Epithelial cell of umbilical artery (primary cell): Measurements from ENCODE around the gene ZNF140. TPM values are rescaled to one million over a fixed set of nuclear protein-coding genes. Genes with fewer than 3 reads are reported as not detected.

Experiments
- total RNA-seq: library from RNA; depleted of rRNA; stranded (reverse); fragments of >200 nt; gene quantifications from 2 replicates; pipeline ENCODE4 v1.2.3, GENCODE V29; 2014

The ZNF140 gene
- 18.8 and 20.8 TPM in 2 replicates for total RNA-seq

GRCh38 chr12:133080368-133081158, at the start of gene ZNF140:
Gene ZNF140 (plus strand): TSS chr12:133080923. CDS start chr12:133081321, 398 bp downstream.

GRCh38 chr12:133037207-133038005, 43.3 kb upstream of the ZNF140 start, which contains the start of gene ZNF84:
Gene ZNF84 (plus strand): TSS chr12:133037509. CDS start chr12:133041468, 3,959 bp downstream.

GRCh38 chr12:133130038-133130807, 49.5 kb downstream of the ZNF140 start, which contains the start of the genes ZNF10 and ZNF891:
Gene ZNF10 (plus strand): TSS chr12:133130627. CDS start chr12:133144493, 13,866 bp downstream.
Gene ZNF891 (minus strand): TSS chr12:133130274. CDS start chr12:133121918, 8,356 bp downstream.

Other genes starting within 250 kb of the ZNF140 start
- gene CHFR, start 193.3 kb upstream of the ZNF140 start, total RNA-seq = 36.5 and 36.7 TPM in 2 replicates
- gene ZNF605, start 124.6 kb upstream of the ZNF140 start, total RNA-seq = 7.8 and 10.5 TPM in 2 replicates
- 10.4 and 12.5 TPM in 2 replicates for gene ZNF26, start 94.6 kb upstream of the ZNF140 start, total RNA-seq
- gene ZNF84, start 43.4 kb upstream of the ZNF140 start, total RNA-seq = 17.2 and 22.6 TPM in 2 replicates
- gene ZNF891, start 49.4 kb downstream of the ZNF140 start, total RNA-seq = 0.32 and 0.76 TPM in 2 replicates
- 3.2 and 5.5 TPM in 2 replicates for gene ZNF10, start 49.7 kb downstream of the ZNF140 start, total RNA-seq
- gene ZNF268, start 100.6 kb downstream of the ZNF140 start, total RNA-seq = 26.3 and 36.5 TPM in 2 replicates
- not detected in 2 replicates for gene ANHX, start 155.0 kb downstream of the ZNF140 start, total RNA-seq